HG03460 (cell line): ENCODE measurements around the gene SUCLG1.
"Not testable (repeated sequence)": the region's sequence is repeated elsewhere in the genome, so short reads cannot be mapped to it uniquely, and the experiment has no call there.

ENCODE experiments used
- ATAC-seq: cut with Tn5 transposase; IDR thresholded peaks from one replicate; pipeline ENCODE4 v1.9.1; 2021; ENCODE audit not compliant: unreplicated experiment

The SUCLG1 gene

DNA sequence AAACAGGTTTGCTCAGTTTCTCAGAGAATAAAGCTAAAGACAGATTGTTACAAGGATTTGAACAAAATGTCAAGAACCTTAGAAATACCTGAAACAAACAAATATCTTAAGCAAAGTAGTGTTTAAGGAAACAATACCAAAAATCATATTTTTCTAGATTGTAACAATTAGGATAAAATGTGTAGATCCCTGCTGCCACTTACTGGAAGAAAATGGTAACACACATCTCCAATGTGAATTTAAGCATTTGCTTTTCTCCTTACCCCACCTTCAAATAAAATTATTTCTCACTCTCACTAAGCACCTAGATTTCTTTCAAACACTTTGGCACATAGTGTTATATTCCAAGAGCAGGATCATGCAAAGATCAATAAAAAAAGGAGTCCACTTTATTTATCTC, 34.9 kb downstream of the SUCLG1 start:
- no peak for ATAC-seq

DNA sequence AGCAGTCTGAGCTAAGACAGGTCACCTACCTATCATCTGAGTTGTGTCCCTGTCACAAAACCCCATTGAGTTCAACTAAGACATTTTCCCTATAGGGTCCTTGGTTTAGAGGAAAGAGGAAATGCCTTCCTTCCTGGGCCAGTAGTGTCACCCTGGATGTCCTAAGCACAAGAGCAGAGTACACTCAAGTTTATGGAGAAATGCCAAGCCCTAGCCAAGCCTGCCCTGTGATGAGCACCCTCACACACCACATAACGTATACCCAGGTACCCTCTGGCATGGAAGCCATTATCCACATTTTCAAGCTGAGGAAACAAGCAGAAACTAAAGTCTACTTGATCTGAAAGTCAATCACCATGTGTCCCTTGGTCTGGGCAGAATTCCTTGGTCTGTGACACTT, 37.3 kb downstream of the SUCLG1 start:
- no peak for ATAC-seq

DNA sequence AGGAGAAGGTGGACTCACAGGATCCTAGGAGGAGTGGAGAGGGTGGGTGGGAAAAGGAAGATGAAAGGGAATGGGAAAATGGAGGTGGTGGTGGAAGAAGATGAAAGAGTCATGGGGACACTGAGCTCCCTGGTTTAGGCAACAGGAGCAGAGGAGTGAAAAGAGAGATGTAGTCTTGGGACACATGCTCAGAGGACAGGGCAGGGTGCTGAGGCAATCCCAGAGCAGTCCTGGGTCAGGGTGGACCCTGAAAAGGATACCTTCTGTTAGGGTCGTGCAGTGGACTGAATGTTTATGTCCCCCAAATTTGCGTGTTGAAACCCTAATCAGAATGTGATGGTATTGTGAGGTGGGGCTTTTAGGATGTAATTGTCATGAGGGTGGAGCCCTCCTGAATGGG, 37.9 kb downstream of the SUCLG1 start:
- ATAC-seq, result no peak

DNA sequence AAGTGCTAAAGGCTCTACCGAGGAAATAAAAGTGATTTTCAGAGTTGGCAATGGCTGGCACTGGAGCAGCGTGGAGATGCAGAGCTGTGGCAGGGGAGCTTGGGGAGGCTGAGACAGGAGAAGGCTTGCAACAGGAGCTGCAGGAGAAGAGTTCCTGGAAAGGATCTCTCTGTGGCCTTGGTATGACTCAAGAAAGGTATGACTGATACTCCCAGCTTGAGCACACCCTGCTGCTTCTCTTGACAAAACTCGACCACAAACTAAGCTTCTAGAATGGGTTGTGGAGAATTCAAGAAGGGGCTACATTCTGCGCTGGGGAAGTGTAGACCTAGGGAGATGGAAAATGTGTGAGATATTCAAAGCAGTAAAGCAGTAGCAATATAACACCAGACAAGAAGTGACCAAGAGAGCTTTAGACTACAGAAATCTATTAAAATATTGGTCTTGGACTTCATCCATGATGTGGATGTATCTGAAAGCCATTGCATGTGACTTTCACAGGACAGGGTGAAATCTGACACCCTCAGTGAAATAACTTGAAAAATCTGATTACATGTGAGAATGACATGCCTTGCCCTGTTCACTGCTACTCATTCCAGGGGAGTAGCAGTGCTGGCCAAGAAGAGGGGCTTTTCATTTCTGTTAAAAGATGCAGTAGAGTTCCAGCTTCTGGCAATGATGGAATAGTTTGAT, 41.5 kb downstream of the SUCLG1 start:
- ATAC-seq, result no peak

DNA sequence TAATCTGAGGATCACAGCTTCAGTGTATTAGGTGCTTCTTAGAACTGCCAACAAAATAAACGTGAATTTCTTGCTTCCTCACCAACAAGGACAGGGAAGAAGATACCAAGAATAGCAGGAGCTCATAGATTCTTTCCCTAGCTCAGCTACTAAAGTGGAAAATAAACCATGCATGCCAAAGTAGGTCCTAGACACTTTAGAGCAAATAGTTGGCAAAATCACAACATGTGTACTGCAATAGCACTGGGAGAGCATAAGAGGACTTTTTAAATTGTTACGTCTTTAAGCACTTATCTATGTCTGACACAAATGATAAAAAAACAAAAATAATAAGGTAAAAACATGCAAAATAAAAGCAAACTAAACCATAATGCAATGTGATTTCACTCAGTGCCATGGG, 49.5 kb downstream of the SUCLG1 start:
- ATAC-seq, result no peak

DNA sequence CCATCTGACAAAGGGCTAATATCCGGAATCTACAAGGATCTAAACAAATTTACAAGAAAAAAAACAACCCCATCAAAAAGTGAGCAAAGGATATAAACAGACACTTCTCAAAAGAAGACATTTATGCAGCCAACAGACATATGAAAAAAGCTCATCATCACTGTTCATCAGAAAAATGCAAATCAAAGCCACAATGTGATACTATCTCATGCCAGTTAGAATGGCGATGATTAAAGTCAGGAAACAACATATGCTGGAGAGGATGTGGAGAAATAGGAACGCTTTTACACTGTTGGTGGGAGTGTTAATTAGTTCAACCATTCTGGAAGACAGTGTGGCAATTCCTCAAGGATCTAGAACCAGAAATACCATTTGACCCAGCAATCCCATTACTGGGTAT, 57.0 kb downstream of the SUCLG1 start:
- not testable (repeated sequence) for ATAC-seq

DNA sequence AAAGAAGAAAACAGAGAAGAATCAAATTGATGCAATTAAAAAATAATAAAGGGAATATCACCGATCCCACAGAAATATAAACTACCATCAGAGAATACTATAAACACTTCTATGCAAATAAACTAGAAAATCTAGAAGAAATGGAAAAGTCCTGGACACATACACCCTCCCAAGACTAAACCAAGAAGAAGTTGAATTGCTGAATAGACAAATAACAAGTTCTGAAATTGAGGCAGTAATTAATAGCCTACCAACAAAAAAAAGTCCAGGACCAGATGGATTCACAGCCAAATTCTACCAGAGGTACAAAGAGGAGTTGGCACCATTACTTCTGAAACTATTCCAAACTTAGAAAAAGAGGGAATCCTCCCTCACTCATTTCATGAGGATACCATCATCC, 59.2 kb downstream of the SUCLG1 start:
- not testable (repeated sequence) for ATAC-seq

DNA sequence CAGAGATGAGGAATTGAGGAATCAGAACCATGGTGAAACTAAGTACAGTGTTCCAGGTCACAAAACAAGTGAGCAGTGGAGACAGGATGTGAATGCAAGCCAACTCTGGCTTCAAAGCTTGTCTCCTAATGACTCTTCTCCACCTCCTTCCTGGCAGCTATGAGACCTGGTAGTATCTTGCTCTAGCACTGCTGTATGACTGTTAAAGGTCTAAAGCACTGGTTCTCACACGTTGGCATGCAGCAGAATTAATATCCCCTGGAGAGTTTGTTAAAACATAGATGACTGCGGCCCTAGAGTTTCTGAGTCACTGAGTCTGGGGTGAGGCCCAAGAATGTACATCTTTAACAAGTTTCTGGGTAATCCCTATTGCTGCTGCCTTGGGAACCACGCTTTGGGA, 63.3 kb downstream of the SUCLG1 start:
- no peak for ATAC-seq

DNA sequence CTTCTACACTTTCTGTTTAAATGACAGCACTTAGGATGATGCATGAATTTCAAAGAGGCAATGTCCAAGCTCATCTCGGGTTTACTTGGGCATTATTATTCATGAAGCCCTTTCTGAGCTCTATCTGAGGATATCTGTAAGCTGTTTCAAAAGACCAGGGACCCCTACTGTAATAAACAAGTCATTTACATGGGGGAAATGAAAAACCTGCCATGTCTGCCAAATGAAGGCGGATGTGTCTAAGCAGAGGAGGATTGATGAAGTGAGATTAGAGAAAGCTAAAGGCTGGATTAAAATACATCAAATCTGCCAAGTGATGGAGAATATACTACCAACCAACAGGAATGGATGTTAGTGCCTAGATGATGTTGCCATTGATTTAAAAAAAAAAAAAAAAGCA, 64.5 kb downstream of the SUCLG1 start:
- no peak for ATAC-seq

DNA sequence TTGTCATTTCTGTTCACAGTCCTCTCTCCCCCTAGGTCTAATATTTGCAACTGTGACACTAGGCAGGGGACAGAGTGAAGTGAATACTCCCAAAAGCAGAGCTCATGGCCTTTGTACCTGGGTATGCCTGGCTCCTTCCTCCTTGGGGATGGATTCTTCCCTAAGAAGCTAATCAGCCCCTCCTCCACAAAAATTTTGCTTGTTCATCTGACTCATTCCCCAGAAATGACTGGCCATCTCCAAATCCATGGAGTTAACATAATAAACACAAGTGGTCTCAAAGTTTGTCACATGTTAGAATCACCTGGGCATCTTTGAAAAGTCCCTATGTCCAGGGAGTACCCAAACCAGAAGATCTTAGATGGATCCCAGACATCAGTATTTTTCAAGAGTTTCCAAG, 65.3 kb downstream of the SUCLG1 start:
- no peak for ATAC-seq

DNA sequence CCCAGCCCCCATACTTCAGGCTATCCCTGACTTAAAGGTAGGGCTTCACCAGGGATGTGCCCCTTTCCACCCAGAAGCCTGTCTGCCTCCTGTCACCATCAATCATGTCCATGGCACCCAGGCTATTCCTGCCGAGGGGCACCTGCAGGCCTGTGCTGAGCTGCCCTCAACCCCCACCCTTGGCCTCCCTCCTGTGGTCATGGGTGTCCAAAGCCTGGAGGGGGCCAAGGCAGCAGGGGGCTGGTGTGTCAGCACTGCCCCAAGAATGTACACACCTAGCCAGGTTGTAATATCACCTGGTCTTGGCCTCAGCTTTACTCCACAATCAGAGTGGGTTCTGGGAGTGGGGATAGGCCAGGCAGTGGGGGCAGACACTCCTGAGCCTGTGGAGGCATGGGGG, 69.3 kb downstream of the SUCLG1 start:
- ATAC-seq, result no peak

DNA sequence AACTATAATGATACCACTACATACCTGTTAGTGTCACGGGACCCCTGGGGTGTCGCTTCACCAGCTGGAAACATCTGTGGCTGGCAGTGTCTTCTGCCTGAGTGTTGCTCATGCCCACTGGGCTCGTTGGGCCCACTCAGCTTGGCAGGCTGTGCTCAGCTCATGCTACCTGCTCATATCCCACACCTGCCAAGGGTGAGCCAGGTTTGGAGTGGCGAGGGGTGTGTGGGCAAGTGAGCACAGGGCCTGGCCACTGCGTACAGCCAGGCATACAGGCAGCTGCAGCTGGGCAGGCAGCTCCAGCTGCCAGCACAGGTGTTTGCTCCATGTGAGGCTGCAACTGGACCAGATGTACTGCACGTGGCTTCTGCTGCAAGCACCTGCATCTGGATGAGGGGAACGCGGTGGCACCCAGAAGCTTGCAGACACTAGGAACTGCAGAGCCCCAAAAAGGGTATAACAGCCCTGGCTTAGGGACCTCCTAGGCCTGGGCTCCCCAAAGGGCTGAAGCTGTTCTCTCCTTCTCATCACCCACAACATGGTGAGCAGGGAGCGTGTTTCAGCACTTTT, 70.1 kb downstream of the SUCLG1 start:
- ATAC-seq, result no peak

DNA sequence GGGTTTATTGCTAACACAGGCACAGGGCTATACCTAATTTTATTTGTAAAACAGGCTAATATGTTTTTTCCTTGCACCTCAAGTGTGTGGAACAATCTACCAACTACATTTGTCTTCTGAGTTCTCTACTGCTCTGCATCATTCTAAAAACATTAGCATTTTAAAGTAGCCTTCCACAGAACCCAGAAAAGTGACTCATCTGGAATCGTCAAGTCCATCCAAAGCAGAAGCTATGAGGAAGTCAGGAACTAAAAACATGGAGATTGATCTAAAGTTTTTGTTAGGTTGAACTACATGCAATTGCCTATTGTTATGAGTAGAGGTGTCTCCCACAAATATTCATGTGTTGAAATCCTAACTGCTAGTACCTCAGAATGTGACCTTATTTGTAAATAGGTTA, 70.9 kb downstream of the SUCLG1 start:
- ATAC-seq, result no peak

DNA sequence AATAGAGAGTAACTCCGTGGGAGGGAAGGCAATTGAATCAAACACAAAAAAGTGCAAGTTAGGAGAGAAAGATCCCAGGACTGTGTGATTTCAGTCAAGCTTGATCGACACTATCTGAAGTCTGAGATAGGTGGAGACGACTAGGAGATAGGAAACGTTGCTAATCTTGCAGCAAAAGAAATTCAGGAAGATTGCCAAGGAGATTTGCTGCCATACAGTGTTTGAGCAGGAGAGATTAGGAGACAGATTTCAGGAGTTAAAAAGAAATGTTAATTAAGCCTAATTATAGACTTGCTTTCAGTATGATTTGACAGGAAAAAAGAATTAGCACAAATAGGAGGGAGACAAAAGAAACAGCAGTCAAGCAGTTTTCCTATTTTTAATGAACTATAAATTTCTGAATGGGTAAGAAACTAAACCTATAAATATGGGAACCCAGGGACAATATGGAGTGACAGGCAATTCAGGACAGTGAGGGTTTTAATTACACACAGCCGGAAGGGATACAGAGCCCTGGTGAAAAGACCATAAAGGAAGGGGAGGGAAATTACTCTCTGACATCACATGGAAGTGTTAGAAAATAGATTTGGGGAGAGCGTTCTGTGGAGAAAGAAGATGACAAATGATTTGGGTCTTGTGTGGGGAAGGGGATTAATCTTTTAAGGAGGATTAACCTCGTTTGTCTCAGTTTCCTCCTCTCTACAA, 72.6 kb downstream of the SUCLG1 start:
- ATAC-seq, result no peak

DNA sequence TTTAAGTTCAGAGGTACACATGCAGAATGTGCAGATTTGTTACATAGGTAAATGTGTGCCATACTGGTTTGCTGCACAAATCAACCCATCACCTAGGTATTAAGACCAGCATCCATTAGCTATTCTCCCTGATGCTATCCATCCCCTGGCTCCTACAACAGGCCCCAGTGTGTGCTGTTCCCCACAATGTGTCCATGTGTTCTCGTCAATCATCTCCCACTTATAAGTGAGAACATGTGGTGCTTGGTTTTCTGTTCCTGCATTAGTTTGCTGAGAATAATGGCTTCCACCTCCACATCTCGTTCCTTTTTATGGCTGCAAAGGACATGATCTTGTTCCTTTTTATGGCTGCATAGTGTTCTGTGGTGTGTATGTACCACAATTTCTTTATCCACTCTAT, 75.8 kb downstream of the SUCLG1 start:
- ATAC-seq, result no peak

DNA sequence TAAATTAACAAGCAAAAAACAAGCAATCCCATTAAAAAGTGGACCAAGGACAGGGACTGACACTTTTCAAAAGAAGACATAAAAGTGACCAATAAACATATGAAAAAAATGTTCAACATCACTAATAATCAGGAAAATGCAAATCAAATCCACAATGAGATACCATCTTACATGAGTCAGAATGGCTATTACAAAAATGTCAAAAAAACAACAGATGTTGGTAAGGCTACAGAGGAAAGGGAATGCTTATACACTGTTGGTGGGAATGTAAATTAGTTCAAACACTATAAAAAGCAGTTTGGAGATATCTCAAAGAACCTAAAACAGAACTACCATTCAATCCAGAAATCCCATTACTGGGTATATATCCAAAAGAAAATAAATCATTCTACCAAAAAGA, 78.2 kb downstream of the SUCLG1 start:
- no peak for ATAC-seq

DNA sequence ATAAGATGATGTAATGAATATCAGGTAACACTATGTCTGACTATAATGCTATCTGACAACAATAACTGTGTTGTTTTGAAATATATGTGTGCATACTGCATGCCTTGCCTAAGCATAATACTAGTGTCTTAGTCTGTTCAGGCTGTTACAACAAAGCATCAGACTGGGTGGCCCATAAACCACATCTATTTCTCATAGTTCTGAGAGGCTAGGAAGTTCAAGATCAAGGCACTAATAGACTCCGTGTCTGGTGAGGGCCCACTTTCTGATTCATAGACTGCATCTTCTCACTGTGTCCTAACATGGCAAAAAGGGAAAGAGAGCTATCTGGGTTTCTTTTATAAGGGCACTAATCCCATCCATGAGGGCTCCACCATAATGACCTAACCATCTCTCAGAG, 80.1 kb downstream of the SUCLG1 start:
- ATAC-seq, result no peak

DNA sequence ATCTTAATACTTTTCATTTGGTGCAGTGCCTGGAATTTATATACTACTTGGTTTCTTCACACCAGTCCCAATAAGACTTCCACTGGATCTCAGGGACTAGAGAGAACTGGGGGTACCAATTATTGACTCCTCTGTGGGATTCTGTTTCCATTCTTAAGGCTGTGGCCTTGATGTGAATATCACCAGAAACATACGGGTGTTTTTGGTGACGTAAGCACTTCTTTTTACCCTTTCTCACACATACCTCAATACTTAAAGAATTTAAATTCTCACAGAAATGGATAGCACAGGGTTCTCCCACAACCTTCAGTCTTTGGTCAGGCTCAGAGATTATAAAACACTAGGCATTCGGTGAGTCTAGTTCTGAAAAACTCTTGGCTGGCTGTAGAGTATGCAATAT, 84.1 kb downstream of the SUCLG1 start:
- ATAC-seq, result no peak

DNA sequence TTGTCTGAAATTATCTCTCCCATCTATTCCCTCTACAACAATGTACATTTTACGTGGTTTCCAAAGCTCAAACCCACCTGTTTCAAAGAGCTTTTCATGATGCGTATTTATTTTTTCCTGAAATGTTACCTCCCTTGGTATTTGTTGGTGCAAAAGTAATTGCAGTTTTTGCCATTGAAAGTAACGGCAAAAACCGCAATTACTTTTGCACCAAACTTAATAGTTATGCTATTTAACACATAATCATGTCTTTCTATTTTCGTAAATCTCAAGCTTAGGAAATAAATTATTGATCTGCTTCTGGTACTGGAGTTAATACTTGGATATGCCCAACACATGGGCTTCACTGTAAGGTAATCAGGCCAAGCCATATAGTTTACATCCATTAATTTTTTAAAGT, 85.2 kb downstream of the SUCLG1 start:
- ATAC-seq, result no peak
